HG02970 (cell line): ENCODE measurements around the gene SLC2A13.
"Not testable (repeated sequence)": the region's sequence is repeated elsewhere in the genome, so short reads cannot be mapped to it uniquely, and the experiment has no call there.

Experiments
- ATAC-seq: cut with Tn5 transposase; IDR thresholded peaks from one replicate; pipeline ENCODE4 v1.9.1; 2021; ENCODE audit warnings: mild to moderate bottlenecking, moderate library complexity, moderate number of reproducible peaks; ENCODE audit not compliant: unreplicated experiment, low FRiP score

Gene SLC2A13

GRCh38 chr12:40106202-40106533 is 287 bp upstream of the SLC2A13 start:
- ATAC-seq = no peak

DNA sequence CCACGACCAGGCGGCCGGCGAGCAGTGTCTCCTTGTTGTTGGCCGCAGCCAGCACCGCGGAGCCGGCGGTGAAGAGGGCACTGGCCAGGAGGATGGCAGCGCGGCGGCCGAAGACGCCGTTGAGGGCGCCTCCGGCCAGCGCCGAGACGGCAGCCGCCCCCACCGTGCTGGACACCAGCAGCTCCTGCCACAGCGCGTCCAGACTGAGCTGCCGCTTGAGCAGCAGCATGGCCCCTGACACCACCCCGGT is 691 bp downstream of the SLC2A13 start:
- peak; percentile 43 for ATAC-seq

DNA sequence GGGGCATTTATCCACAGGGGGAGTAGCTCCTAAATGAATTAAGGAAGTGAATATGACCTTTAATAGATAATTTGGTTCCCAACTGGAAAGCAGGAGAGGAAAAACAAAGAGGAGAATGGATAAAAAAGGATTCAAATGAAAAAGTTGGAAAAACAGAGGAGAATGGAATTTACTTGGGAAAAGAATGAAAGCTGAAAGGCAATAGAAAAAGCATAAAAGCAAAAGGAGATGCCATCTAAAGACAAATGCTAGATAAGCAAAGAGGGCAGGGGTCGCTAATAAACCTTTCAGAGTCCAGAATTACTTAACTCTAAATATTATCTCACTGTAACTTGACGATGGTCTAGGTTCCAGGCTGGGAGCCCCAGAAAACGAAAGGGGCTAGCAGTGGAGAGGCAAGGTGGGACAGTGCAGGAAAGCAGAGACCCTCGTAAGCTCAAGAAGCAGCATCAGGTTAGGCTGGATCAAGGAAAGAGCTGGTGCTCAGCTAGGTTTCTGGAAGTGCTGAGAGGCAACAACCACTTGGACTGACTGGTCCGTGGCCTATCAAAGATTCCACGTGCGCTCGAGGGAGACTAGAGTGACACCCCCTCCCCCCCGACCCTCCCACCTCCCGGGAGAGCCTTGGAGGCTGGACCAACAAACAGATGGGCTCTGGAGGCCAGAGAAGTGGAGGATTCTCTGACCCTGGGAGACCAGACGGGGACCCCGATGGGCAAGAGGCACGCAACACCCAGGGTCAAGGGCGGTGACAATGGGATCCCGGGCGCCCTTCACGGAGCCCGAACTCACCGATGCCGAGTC is 1.2 kb downstream of the SLC2A13 start:
- no peak for ATAC-seq

GRCh38 chr12:40103043-40103442 is 2.8 kb downstream of the SLC2A13 start:
- ATAC-seq = no peak

DNA sequence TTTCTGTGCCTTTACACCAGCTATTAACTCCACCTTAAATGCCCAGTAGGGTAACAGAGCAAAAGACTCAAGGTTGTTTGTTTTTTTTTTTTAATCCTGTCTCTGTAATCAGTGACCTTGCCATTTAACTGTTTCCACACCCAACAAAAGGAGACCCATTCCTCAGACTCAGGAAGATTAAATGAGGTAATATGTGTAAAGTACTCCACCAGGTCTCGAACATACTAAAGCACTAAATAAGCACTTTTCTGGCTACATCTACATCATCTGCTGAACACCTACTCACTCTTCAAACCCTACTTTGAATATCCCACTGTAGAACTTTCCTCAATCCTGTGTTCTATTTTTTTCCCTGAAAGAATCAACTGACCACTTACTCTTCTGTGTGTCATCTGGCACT is 4.1 kb downstream of the SLC2A13 start:
- ATAC-seq = no peak

GRCh38 chr12:40099423-40099853 is 6.4 kb downstream of the SLC2A13 start:
- no peak for ATAC-seq

DNA sequence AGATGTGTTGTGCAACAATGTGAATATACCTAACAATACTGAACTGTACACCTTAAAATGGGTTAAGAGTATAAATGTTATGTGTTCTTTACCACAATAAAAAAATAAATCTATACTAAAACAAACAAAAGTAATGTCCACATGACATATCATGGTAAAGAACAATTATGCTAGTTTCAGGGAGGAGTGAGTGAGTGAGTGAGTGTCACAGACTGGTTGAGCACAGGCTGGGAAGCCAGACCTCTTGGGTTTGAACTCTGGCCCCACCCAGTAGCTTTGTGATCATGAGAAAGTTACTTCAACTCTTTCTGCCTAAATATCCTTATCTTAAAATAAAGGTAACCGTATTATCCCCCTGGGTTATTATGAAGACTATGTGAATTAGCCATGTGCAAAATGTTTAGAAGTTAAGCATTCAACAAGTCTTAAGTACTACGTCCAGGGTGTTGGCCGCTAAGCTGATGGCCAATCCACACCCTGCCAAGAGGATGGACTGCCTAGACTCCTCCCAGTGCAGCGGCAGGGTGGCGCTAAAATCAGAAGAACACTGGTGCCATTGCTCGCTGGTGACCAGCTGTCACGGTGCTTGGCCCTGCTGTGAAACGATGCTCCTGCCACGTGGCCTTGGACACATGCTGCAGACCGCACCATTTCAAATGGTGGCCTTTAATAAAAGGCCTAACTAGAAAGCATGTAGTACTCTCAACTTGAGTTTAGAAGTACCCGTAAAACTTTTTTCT is 7.3 kb downstream of the SLC2A13 start:
- ATAC-seq = no peak

- no peak for ATAC-seq
Measured at GRCh38 chr12:40093512-40093911, 12.4 kb downstream of the SLC2A13 start.

GRCh38 chr12:40086471-40086870 is 19.4 kb downstream of the SLC2A13 start:
- ATAC-seq = no peak

- no peak for ATAC-seq
Measured at GRCh38 chr12:40078266-40078665, 27.6 kb downstream of the SLC2A13 start.

- no peak for ATAC-seq
Measured at GRCh38 chr12:40075458-40075857, 30.4 kb downstream of the SLC2A13 start.

GRCh38 chr12:40068416-40068815 is 37.5 kb downstream of the SLC2A13 start:
- no peak for ATAC-seq

DNA sequence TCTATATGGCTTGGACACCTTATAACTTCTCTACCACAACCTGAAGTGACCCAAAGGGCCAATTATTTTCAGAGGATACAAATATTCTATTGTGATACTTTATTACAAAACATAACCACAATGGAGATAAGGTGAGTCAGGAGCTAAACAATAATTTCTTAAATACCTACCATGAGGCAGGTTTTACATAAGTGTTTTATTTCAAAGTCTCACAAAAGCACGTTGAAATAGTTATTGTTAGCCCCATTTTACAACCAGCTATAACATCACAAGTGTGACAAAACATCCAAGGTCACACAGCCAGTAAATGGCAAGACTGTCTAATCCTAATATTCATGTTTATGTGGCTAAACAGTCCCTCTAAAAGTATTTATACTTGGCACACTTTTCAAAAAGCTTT is 40.2 kb downstream of the SLC2A13 start:
- ATAC-seq = no peak

DNA sequence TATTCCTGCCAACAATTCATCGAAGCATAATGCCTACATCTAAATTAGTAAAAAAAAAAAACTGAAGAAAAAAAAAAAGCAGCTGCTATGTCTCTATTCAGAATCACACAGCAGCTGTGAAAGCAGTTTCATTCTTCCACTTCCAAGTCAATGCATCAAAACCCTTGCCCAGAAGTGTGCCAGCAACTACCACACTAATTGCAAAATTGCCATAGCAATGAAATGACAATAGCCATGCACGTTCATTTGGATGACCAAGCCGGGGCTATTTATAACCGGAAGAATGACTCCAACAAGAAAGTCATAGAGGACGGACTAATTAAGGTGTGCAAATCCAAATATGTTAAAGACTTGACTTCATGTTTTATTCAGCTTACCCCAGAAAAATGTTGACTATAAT is 42.5 kb downstream of the SLC2A13 start:
- no peak for ATAC-seq

GRCh38 chr12:40058721-40059190 is 47.1 kb downstream of the SLC2A13 start:
- no peak for ATAC-seq

DNA sequence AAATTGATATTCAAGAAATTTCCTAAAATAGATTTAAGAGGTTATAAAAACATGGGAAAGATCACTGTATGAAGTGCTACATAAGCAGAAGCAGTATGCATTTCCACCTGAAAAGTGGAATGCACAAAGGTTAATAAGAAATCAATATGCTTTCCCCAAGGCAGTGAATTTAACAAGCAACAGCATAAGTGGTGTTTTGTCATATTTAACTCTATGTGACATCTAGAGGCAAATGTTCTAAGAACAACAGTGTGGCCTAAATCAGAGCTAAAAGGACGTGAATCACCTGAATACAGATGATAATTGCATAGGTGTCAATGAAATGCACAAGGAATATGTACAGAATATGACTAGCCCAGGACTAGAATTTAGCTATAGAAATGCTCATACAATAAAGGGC is 49.5 kb downstream of the SLC2A13 start:
- ATAC-seq = no peak

- ATAC-seq = no peak
Measured at GRCh38 chr12:40055776-40056175, 50.1 kb downstream of the SLC2A13 start.

- no peak for ATAC-seq
Measured at GRCh38 chr12:40055228-40055579, 50.7 kb downstream of the SLC2A13 start.

GRCh38 chr12:40054555-40055227 is 51.2 kb downstream of the SLC2A13 start:
- no peak for ATAC-seq

DNA sequence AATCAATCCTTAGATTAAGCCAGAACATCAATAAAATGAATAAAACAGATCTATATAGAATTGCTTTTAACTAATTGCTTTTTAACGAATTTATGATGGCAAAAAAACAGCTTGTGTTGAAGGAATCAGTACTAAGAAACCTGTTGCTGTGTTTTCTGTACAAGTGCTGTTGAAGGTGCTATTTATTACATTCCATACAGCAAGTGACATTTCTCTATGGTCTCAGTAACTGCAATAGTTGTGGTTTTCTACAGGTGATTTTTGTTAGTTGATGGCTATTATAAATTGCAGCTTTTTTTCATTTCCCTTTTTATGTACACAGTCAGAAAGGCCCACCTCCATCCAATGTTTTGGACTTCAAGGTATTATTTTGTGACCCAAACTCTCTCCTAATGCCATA is 56.6 kb downstream of the SLC2A13 start:
- no peak for ATAC-seq

DNA sequence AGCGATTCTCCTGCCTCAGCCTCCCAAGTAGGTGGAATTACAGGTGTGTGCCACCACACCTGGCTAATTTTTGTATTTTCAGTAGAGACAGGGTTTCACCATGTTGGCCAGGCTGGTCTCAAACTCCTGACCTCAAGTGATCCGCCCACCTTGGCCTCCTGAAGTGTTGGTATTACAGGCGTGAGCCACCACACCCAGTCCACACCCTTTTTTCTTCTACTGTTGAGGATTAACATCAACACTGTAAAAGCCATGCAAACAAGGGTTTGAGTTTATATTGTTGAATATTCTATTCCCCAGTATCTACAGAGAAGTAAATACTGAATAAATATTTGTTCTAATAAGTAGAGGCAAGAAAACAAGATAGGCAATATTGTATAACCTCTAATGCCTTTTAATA is 58.9 kb downstream of the SLC2A13 start:
- not testable (repeated sequence) for ATAC-seq

GRCh38 chr12:40045656-40046055 is 60.2 kb downstream of the SLC2A13 start:
- ATAC-seq = no peak
